ENCODE data around the gene ZSCAN30.

ZSCAN30 gene

DNA sequence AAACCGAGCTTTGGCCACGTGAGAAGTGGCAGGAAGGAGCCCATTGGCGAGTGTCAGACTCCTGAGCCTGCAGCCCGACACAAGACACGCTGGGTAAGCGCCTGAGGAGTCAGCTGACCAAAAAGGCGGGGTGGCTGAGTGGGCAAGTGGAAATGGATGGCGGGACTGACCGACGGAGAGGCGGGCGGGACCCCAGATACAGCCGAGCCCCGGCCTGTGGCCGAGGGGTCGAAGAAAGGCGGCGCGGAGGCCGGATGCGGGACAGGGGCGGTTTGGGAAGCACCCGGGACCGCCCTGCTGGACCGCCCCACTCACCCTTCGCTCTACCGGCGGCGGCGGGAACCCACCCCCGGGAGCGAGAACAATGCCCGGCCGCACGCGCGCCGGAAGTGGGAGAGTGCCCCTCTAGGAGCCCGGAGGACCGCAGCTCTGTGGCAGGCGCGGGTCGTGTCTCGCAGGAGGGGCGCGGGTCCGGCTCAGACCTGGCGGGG is 22.8 kb downstream of the ZSCAN30 start:
- no peak for TF ChIP-seq EZH2 (IDR thresholded peaks at IDR 0.05; ENCODE audit: borderline replicate concordance, low read length)
- TF ChIP-seq, protein P1, sequence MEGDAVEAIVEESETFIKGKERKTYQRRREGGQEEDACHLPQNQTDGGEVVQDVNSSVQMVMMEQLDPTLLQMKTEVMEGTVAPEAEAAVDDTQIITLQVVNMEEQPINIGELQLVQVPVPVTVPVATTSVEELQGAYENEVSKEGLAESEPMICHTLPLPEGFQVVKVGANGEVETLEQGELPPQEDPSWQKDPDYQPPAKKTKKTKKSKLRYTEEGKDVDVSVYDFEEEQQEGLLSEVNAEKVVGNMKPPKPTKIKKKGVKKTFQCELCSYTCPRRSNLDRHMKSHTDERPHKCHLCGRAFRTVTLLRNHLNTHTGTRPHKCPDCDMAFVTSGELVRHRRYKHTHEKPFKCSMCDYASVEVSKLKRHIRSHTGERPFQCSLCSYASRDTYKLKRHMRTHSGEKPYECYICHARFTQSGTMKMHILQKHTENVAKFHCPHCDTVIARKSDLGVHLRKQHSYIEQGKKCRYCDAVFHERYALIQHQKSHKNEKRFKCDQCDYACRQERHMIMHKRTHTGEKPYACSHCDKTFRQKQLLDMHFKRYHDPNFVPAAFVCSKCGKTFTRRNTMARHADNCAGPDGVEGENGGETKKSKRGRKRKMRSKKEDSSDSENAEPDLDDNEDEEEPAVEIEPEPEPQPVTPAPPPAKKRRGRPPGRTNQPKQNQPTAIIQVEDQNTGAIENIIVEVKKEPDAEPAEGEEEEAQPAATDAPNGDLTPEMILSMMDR (IDR thresholded peaks at IDR 0.05; ENCODE audit: low read length), result no peak
- Histone ChIP-seq H3K4me2 (ENCODE audit: low read length) (no peak overlapping the region), H4K20me1 (ENCODE audit: insufficient read depth, low read length) (no peaks in the 10 kb centered on the region), H3K9ac (ENCODE audit: low read length) (no peak overlapping the region), H3K4me3 (ENCODE audit: low read depth, low read length, poor library complexity, severe bottlenecking) (no peak overlapping the region), H3K4me1 (ENCODE audit: insufficient read depth, low read length, severe bottlenecking) (no peaks in the 10 kb centered on the region), H3K27me3 (ENCODE audit: insufficient read depth, low read length) (no peaks in the 10 kb centered on the region), H3K79me2 (ENCODE audit: insufficient read depth, low read length) (no peaks in the 10 kb centered on the region), H3K9me2 (ENCODE audit: low read depth, low read length) (no peaks in the 10 kb centered on the region), H3K27ac (ENCODE audit: low read depth, low read length, poor library complexity, severe bottlenecking) (no peak overlapping the region), H3K36me3 (ENCODE audit: insufficient read depth, low read length) (peaks cover 7% of the 10 kb centered on the region), H3K9me3 (ENCODE audit: low read length) (peaks cover 12% of the 10 kb centered on the region), H3F3A (ENCODE audit: insufficient read depth, low read length) (no peaks in the 10 kb centered on the region), H2AFZ (ENCODE audit: low read length) (no peak overlapping the region)

DNA sequence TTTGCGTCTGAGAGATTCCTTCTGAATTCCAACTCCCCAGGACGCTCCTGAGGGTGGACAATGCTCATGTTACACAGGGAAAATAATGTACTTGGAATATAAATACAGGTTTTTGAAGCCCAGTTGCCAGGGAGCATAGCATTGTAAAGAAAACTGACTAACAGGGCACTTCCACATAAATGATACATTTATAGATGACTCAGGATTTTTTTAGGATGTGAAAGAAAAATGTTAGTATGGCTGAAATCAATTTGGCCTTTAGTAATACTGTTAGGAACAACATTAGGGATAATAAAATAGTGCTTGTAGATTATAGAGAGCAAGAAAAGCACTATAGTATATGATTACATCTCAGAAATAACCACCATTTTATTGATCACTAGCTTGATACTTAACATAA is 25.6 kb downstream of the ZSCAN30 start:
- H3K27ac ChIP-seq (ENCODE audit: low read depth, low read length, poor library complexity, severe bottlenecking), result no peak overlapping the region
- H2AFZ ChIP-seq (ENCODE audit: low read length), result no peak overlapping the region
- no peaks in the 10 kb centered on the region for H3K4me1 ChIP-seq (ENCODE audit: insufficient read depth, low read length, severe bottlenecking)
- TF ChIP-seq, protein P1 (IDR thresholded peaks at IDR 0.05; ENCODE audit: low read length), result no peak
- TF ChIP-seq EZH2 (IDR thresholded peaks at IDR 0.05; ENCODE audit: borderline replicate concordance, low read length), result no peak
- H3F3A ChIP-seq (ENCODE audit: insufficient read depth, low read length), result no peaks in the 10 kb centered on the region
- no peaks in the 10 kb centered on the region for H3K9me2 ChIP-seq (ENCODE audit: low read depth, low read length)
- no peak overlapping the region for H3K4me3 ChIP-seq (ENCODE audit: low read depth, low read length, poor library complexity, severe bottlenecking)
- H3K9me3 ChIP-seq (ENCODE audit: low read length), result peaks cover 12% of the 10 kb centered on the region
- H3K36me3 ChIP-seq (ENCODE audit: insufficient read depth, low read length), result peaks cover 21% of the 10 kb centered on the region
- H4K20me1 ChIP-seq (ENCODE audit: insufficient read depth, low read length), result no peaks in the 10 kb centered on the region
- H3K79me2 ChIP-seq (ENCODE audit: insufficient read depth, low read length), result no peaks in the 10 kb centered on the region
- no peaks in the 10 kb centered on the region for H3K27me3 ChIP-seq (ENCODE audit: insufficient read depth, low read length)
- no peak overlapping the region for H3K9ac ChIP-seq (ENCODE audit: low read length)
- no peak overlapping the region for H3K4me2 ChIP-seq (ENCODE audit: low read length)

DNA sequence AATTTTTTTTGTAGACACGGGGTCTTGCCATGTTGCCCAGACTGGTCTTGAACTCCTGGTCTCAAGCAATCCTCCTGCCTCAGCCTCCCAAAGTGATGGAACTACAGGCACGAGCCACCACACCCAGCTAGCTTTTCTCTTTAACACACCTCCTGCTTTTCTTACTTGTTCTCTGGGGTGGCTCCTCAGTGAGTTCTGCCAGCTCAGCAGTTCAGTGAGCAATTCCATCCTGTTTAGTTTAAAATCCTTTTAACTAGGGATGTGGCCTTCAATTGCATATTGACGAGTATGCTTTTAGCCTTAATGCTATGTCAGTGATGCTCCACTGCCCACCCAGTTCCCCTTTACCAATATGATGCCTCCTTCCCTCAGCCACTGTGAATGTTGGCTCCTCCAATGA is 33.1 kb downstream of the ZSCAN30 start:
- no peaks in the 10 kb centered on the region for H4K20me1 ChIP-seq (ENCODE audit: insufficient read depth, low read length)
- no peaks in the 10 kb centered on the region for H3F3A ChIP-seq (ENCODE audit: insufficient read depth, low read length)
- H2AFZ ChIP-seq (ENCODE audit: low read length), result no peak overlapping the region
- H3K36me3 ChIP-seq (ENCODE audit: insufficient read depth, low read length), result peaks cover 32% of the 10 kb centered on the region
- no peak overlapping the region for H3K9ac ChIP-seq (ENCODE audit: low read length)
- no peaks in the 10 kb centered on the region for H3K27me3 ChIP-seq (ENCODE audit: insufficient read depth, low read length)
- no peaks in the 10 kb centered on the region for H3K79me2 ChIP-seq (ENCODE audit: insufficient read depth, low read length)
- H3K4me3 ChIP-seq (ENCODE audit: low read depth, low read length, poor library complexity, severe bottlenecking), result no peak overlapping the region
- H3K4me2 ChIP-seq (ENCODE audit: low read length), result no peak overlapping the region
- peaks cover 29% of the 10 kb centered on the region for H3K9me3 ChIP-seq (ENCODE audit: low read length)
- no peak for TF ChIP-seq EZH2 (IDR thresholded peaks at IDR 0.05; ENCODE audit: borderline replicate concordance, low read length)
- no peak overlapping the region for H3K27ac ChIP-seq (ENCODE audit: low read depth, low read length, poor library complexity, severe bottlenecking)
- no peaks in the 10 kb centered on the region for H3K9me2 ChIP-seq (ENCODE audit: low read depth, low read length)
- H3K4me1 ChIP-seq (ENCODE audit: insufficient read depth, low read length, severe bottlenecking), result no peaks in the 10 kb centered on the region

DNA sequence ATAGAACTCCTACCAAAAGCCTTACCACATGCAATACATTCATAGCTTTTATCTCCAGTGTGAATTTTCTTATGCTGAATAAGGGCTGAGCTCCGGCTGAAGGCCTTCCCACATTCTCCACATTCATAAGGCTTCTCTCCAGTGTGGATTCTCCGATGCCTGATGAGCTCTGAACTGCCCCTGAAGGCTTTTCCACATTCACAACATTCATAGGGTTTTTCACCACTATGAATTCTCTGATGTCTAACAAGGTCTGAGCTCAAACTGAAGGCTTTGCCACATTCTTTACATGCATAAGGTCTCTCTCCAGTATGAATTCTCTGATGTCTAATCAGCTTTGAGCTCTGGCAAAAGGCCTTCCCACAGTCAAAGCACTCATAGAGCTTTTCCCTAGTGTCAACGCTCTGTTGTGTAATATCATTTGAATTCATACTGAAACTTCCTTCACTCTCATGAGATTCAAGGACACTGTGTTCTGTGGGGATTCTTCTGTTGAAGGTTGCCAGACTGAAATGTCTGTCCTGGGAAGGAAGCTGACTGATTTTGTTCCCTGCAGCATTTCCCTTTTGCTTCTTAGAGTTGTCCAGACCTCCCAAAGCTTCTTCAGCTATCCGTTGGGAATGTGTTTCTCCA is 36.3 kb downstream of the ZSCAN30 start:
- Histone ChIP-seq H3K36me3 (ENCODE audit: insufficient read depth, low read length) (peaks cover 45% of the 10 kb centered on the region), H2AFZ (ENCODE audit: low read length) (no peak overlapping the region), H3K4me1 (ENCODE audit: insufficient read depth, low read length, severe bottlenecking) (no peaks in the 10 kb centered on the region), H3K27me3 (ENCODE audit: insufficient read depth, low read length) (no peaks in the 10 kb centered on the region), H3K27ac (ENCODE audit: low read depth, low read length, poor library complexity, severe bottlenecking) (no peak overlapping the region), H3K9me2 (ENCODE audit: low read depth, low read length) (no peaks in the 10 kb centered on the region), H3K4me2 (ENCODE audit: low read length) (no peak overlapping the region), H3K79me2 (ENCODE audit: insufficient read depth, low read length) (no peaks in the 10 kb centered on the region), H3K9me3 (ENCODE audit: low read length) (peaks cover 38% of the 10 kb centered on the region), H3K9ac (ENCODE audit: low read length) (no peak overlapping the region), H4K20me1 (ENCODE audit: insufficient read depth, low read length) (no peaks in the 10 kb centered on the region), H3F3A (ENCODE audit: insufficient read depth, low read length) (no peaks in the 10 kb centered on the region), H3K4me3 (ENCODE audit: low read depth, low read length, poor library complexity, severe bottlenecking) (no peak overlapping the region)
- no peak for TF ChIP-seq EZH2 (IDR thresholded peaks at IDR 0.05; ENCODE audit: borderline replicate concordance, low read length)
- TF ChIP-seq, protein P1 (IDR thresholded peaks at IDR 0.05; ENCODE audit: low read length), result no peak

Measured in OCI-LY1 (cell line).